Endothelial cell (in vitro differentiated cells): ENCODE measurements around the gene OGA. TPM values are rescaled to one million over a fixed set of nuclear protein-coding genes. Genes with fewer than 3 reads are reported as not detected.

Experiments
- DNase-seq: peaks from one replicate; pipeline ENCODE4 v3.0.0; 2021; ENCODE audit warnings: low spot score
- H3K27ac Mint-ChIP-seq: one replicate; pipeline ENCODE4 v1.8.0; 2021; ENCODE audit warnings: mixed read lengths, inconsistent platforms; ENCODE audit not compliant: unreplicated experiment
- H3K27me3 Mint-ChIP-seq: one replicate; pipeline ENCODE4 v1.8.0; 2021; ENCODE audit warnings: mild to moderate bottlenecking, moderate library complexity, mixed read lengths, inconsistent platforms; ENCODE audit not compliant: unreplicated experiment
- H3K36me3 Mint-ChIP-seq: one replicate; pipeline ENCODE4 v1.8.0; 2021; ENCODE audit warnings: mild to moderate bottlenecking, low read depth, mixed read lengths, inconsistent platforms; ENCODE audit not compliant: unreplicated experiment
- H3K4me1 Mint-ChIP-seq: one replicate; pipeline ENCODE4 v1.8.0; 2021; ENCODE audit warnings: mild to moderate bottlenecking, mixed read lengths, inconsistent platforms; ENCODE audit not compliant: unreplicated experiment
- H3K4me3 Mint-ChIP-seq: one replicate; pipeline ENCODE4 v1.8.0; 2021; ENCODE audit warnings: mild to moderate bottlenecking, mixed read lengths, inconsistent platforms; ENCODE audit not compliant: unreplicated experiment
- H3K9me3 Mint-ChIP-seq: one replicate; pipeline ENCODE4 v1.8.0; 2021; ENCODE audit warnings: mixed read lengths, inconsistent platforms; ENCODE audit not compliant: unreplicated experiment
- total RNA-seq: library from RNA; stranded (reverse); fragmentation: NEBNext Ultra II Directional; extraction: Animal tissue kit (Norgen Biotek cat#: 25700); gene quantifications from one replicate; pipeline ENCODE4 v1.2.1, GENCODE V29; 2021; ENCODE audit not compliant: unreplicated experiment
- TF ChIP-seq, protein P1 (sequence below): fragments of 200-600 bp; sonication (generic); IDR thresholded peaks from one replicate; pipeline ENCODE4 v1.5.0; 2021; ENCODE audit warnings: antibody characterized with exemption; ENCODE audit not compliant: unreplicated experiment

Gene OGA
- total RNA-seq, 1 donor from 2014 or later = 115 TPM

DNA sequence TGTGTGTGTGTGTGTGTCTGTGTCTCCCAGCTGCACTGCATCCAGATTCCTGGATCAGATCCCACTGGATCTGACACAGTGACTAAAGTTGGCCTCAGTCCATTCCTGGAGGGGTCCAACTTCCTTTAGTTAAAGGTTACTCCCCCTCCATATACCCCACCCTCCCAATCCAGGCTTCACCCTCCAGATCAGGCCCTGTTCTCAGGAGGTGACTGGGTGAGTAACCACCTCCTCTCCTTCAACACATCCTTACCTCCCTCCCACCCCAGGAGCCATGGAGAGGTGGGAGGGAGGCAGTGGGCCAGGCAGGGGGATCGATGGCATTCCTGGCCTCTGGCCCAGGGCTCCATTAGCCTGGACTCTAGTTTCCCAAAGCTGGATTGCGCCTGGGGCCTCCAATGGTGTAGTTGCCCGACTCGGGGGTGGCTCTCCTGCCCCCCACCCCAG, 14.1 kb upstream of the OGA start:
- H3K4me1 Mint-ChIP-seq = peaks cover 16% of the 10 kb centered on the region
- H3K27ac Mint-ChIP-seq = no peak overlapping the region
- H3K36me3 Mint-ChIP-seq = peaks cover 4% of the 10 kb centered on the region
- H3K27me3 Mint-ChIP-seq = peaks cover 16% of the 10 kb centered on the region
- TF ChIP-seq, protein P1, sequence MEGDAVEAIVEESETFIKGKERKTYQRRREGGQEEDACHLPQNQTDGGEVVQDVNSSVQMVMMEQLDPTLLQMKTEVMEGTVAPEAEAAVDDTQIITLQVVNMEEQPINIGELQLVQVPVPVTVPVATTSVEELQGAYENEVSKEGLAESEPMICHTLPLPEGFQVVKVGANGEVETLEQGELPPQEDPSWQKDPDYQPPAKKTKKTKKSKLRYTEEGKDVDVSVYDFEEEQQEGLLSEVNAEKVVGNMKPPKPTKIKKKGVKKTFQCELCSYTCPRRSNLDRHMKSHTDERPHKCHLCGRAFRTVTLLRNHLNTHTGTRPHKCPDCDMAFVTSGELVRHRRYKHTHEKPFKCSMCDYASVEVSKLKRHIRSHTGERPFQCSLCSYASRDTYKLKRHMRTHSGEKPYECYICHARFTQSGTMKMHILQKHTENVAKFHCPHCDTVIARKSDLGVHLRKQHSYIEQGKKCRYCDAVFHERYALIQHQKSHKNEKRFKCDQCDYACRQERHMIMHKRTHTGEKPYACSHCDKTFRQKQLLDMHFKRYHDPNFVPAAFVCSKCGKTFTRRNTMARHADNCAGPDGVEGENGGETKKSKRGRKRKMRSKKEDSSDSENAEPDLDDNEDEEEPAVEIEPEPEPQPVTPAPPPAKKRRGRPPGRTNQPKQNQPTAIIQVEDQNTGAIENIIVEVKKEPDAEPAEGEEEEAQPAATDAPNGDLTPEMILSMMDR = no peak
- no peak for DNase-seq
- H3K9me3 Mint-ChIP-seq = no peaks in the 10 kb centered on the region
- peak overlapping the region; percentile 59 for H3K4me3 Mint-ChIP-seq

DNA sequence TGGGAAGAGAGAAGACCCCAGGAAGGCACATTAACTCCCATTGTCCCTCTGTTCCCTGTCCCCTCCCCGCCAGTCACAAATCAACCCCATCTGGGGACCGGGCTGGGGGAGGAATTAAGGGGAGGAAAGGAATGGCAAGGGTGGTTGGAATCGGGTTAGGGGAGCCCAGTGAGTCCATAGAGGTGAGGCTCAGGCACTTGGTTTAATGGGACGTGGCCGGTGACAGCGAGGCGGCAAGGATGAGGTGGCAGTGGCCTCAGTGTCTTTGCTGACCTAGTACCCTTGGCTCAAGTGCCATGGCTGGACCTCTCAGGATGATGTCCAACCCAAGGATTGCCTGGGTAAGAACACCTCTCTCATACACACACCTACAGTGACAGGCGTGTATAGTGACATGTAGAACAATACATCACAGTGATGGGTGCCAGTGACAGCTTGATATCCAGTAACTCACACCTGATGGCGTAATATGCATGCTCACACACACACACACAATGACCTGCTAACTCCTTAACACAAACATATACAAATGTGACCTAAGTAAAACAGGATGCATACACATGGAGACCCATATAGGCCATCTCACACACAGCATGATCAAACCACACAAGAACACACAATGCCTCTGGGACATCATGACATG, 13.0 kb upstream of the OGA start:
- Mint-ChIP-seq H3K27ac (peak overlapping the region; percentile 52), H3K4me3 (peak overlapping the region; percentile 90), H3K36me3 (peaks cover 12% of the 10 kb centered on the region), H3K4me1 (peaks cover 22% of the 10 kb centered on the region), H3K27me3 (peaks cover 23% of the 10 kb centered on the region), H3K9me3 (no peaks in the 10 kb centered on the region)
- TF ChIP-seq, protein P1 = no peak
- no peak for DNase-seq

DNA sequence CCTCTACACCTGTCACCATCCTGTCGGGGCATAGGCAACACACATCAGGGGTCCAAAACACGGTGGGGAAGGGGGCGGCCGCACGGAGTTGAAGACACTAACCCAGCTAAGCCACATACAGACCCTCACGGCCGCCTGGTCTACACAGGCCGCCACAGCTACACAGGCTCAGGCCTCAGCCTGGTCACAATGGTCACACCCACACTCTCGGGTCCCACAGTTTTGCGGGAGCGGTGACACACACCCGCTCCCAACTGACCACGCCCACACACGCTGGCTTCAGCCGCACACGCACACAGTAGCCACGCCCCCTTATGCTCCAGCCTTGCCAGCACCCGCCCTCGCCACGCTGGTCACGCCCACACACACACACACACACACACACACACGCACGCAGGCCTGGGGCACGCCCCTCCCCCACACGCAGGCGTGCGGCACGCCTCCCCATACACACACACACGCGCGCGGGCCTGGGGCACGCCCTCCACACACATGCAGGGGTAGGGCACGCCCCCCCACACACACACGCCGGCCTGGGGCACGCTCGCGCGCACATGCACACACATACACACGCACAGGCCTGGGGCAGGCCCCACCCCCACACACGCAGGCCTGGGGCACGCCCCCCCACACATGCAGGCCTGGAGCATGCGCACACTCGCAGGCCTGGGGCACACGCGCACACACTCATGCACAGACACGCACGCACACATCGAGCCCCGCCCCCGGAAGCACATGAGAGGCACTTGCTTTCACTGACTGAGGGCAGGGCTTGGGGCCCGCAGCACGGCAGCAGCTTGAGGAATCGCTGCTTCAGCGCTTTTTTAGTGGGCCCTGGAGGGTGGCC, 12.3 kb upstream of the OGA start:
- Mint-ChIP-seq H3K36me3 (peaks cover 13% of the 10 kb centered on the region), H3K4me3 (peak overlapping the region; percentile 90), H3K9me3 (no peaks in the 10 kb centered on the region), H3K4me1 (peaks cover 24% of the 10 kb centered on the region), H3K27me3 (peaks cover 25% of the 10 kb centered on the region), H3K27ac (peak overlapping the region; percentile 64)
- peak; percentile 82 for DNase-seq
- TF ChIP-seq, protein P1 = no peak

DNA sequence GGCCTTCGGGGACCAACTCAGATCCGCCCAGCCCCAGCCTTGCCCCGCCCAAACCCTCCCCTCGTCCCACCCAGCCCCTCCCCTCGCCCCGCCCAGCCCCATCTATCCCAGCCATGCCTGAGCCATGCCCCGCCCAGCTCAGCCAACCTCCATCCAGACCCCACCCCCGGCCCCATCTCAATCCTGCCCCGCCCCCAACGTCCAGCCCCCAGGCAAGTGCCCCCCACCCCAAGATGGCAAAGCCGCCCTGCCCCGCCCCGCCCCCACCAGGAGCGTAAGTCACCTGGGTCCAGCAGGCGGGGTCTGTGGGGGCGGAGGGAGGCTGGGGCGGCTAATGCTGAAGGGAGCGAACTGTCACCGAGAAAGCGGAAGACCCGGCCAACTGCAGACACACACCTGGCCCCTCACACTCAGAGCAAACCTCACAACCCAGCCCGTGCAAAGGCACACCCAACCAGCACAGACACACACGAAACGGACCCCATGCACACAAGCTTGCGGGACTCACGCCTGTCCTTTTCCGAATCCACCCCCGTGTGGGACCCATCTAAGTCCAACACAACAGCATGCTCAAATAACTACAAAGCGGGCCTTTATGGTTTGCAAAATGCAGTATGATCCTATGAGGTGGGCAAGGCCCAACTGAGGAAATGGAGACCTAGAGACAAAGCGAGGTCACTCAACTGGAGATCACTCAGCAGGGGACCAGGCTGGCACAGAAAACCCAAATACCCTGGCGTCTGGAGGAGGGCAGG, 11.5 kb upstream of the OGA start:
- peaks cover 17% of the 10 kb centered on the region for H3K36me3 Mint-ChIP-seq
- peak overlapping the region; percentile 64 for H3K27ac Mint-ChIP-seq
- H3K27me3 Mint-ChIP-seq = peaks cover 23% of the 10 kb centered on the region
- no peaks in the 10 kb centered on the region for H3K9me3 Mint-ChIP-seq
- DNase-seq = peak; percentile 61
- TF ChIP-seq, protein P1 = no peak
- peak overlapping the region; percentile 90 for H3K4me3 Mint-ChIP-seq
- peaks cover 20% of the 10 kb centered on the region for H3K4me1 Mint-ChIP-seq
